ENCODE data around the gene KCNC4. TPM values are rescaled to one million over a fixed set of nuclear protein-coding genes. Genes with fewer than 3 reads are reported as not detected.

Gene KCNC4
- total RNA-seq, 1 donor from 2014 or later, result 4.8 TPM

- Mint-ChIP-seq H3K27ac (no peak overlapping the region), H3K27me3 (peaks cover 28% of the 10 kb centered on the region), H3K4me1 (ENCODE audit: unreplicated experiment) (no peaks in the 10 kb centered on the region), H3K9me3 (no peaks in the 10 kb centered on the region), H3K4me3 (no peak overlapping the region), H3K36me3 (no peaks in the 10 kb centered on the region)
- TF ChIP-seq, protein P1, sequence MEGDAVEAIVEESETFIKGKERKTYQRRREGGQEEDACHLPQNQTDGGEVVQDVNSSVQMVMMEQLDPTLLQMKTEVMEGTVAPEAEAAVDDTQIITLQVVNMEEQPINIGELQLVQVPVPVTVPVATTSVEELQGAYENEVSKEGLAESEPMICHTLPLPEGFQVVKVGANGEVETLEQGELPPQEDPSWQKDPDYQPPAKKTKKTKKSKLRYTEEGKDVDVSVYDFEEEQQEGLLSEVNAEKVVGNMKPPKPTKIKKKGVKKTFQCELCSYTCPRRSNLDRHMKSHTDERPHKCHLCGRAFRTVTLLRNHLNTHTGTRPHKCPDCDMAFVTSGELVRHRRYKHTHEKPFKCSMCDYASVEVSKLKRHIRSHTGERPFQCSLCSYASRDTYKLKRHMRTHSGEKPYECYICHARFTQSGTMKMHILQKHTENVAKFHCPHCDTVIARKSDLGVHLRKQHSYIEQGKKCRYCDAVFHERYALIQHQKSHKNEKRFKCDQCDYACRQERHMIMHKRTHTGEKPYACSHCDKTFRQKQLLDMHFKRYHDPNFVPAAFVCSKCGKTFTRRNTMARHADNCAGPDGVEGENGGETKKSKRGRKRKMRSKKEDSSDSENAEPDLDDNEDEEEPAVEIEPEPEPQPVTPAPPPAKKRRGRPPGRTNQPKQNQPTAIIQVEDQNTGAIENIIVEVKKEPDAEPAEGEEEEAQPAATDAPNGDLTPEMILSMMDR (conservative IDR thresholded peaks at IDR 0.05), result no peak
- no peak for DNase-seq (ENCODE audit: extremely low spot score, unreplicated experiment)
Measured at GRCh38 chr1:110250749-110251148, 40.6 kb downstream of the KCNC4 start.

GRCh38 chr1:110253213-110253612 lies 43.1 kb downstream of the KCNC4 start:
- DNase-seq (ENCODE audit: extremely low spot score, unreplicated experiment), result no peak
- Mint-ChIP-seq H3K4me1 (ENCODE audit: unreplicated experiment) (no peaks in the 10 kb centered on the region), H3K36me3 (no peaks in the 10 kb centered on the region), H3K27ac (no peak overlapping the region), H3K4me3 (no peak overlapping the region), H3K9me3 (no peaks in the 10 kb centered on the region), H3K27me3 (peaks cover 18% of the 10 kb centered on the region)
- TF ChIP-seq, protein P1 (conservative IDR thresholded peaks at IDR 0.05), result no peak

GRCh38 chr1:110254604-110255391 lies 44.7 kb downstream of the KCNC4 start:
- Mint-ChIP-seq H3K4me1 (ENCODE audit: unreplicated experiment) (no peaks in the 10 kb centered on the region), H3K27me3 (peaks cover 24% of the 10 kb centered on the region), H3K27ac (no peak overlapping the region)

GRCh38 chr1:110255392-110255787 lies 45.3 kb downstream of the KCNC4 start:
- peaks cover 25% of the 10 kb centered on the region for H3K27me3 Mint-ChIP-seq
- no peaks in the 10 kb centered on the region for H3K9me3 Mint-ChIP-seq
- H3K4me3 Mint-ChIP-seq, result no peak overlapping the region
- no peak for DNase-seq (ENCODE audit: extremely low spot score, unreplicated experiment)
- H3K4me1 Mint-ChIP-seq (ENCODE audit: unreplicated experiment), result no peaks in the 10 kb centered on the region
- H3K27ac Mint-ChIP-seq, result no peak overlapping the region
- H3K36me3 Mint-ChIP-seq, result no peaks in the 10 kb centered on the region
- TF ChIP-seq, protein P1 (conservative IDR thresholded peaks at IDR 0.05), result no peak

More at GRCh38 chr1:110254604-110255391, 44.7 kb downstream of the KCNC4 start:
- DNase-seq (ENCODE audit: extremely low spot score, unreplicated experiment), result no peak
- H3K9me3 Mint-ChIP-seq, result no peaks in the 10 kb centered on the region
- no peaks in the 10 kb centered on the region for H3K36me3 Mint-ChIP-seq
- TF ChIP-seq, protein P1 (conservative IDR thresholded peaks at IDR 0.05), result no peak
- no peak overlapping the region for H3K4me3 Mint-ChIP-seq

DNA sequence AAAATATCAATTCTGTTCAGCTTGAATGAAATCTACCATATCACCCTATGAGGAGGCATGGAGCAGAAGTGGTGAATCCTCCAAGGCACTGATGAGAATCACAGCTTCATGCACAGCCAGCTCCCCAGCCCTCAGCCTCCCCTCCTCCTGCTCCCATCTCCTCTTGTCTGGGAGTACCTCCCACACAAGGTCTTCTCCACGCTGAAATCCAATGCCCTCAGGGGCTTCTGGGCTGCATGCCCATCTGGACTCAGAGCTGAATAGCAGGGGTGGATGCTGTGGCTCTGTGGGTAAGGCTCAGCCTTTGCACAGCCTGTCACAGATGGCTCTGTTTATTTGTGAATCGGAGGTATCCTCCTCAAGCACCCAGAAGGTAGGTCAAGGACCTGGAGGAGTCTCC lies 48.6 kb downstream of the KCNC4 start:
- no peak overlapping the region for H3K4me3 Mint-ChIP-seq
- H3K27ac Mint-ChIP-seq, result no peak overlapping the region
- peaks cover 21% of the 10 kb centered on the region for H3K27me3 Mint-ChIP-seq

More for the DNA sequence above, 48.6 kb downstream of the KCNC4 start:
- TF ChIP-seq, protein P1 (conservative IDR thresholded peaks at IDR 0.05), result no peak
- Mint-ChIP-seq H3K36me3 (no peaks in the 10 kb centered on the region), H3K9me3 (no peaks in the 10 kb centered on the region), H3K4me1 (ENCODE audit: unreplicated experiment) (no peaks in the 10 kb centered on the region)
- DNase-seq (ENCODE audit: extremely low spot score, unreplicated experiment), result no peak

Measured in type B pancreatic cell (in vitro differentiated cells).